Suprapubic skin (tissue), 4 donors: ENCODE measurements around the gene TAF4B. TPM values are rescaled to one million over a fixed set of nuclear protein-coding genes. Genes with fewer than 3 reads are reported as not detected.

Experiments
- DNase-seq, 2 donors: peaks; one replicate each; pipeline ENCODE4 v3.0.0-alpha.2; 2019; ENCODE audit warnings: low spot score in 2 of 2
- H3K27ac ChIP-seq: fragments of 200-600 bp; sonication (generic); one replicate; pipeline ENCODE4 v1.5.1; 2019
- H3K27me3 ChIP-seq: fragments of 200-600 bp; sonication (generic); one replicate; pipeline ENCODE4 v1.5.1; 2019
- H3K36me3 ChIP-seq: fragments of 200-600 bp; sonication (generic); one replicate; pipeline ENCODE4 v1.5.1; 2019
- H3K4me1 ChIP-seq: fragments of 200-600 bp; sonication (generic); one replicate; pipeline ENCODE4 v1.5.1; 2019
- H3K4me3 ChIP-seq: fragments of 200-600 bp; sonication (generic); one replicate; pipeline ENCODE4 v1.5.1; 2019; ENCODE audit warnings: mild to moderate bottlenecking
- H3K9me3 ChIP-seq: fragments of 200-600 bp; sonication (generic); one replicate; pipeline ENCODE4 v1.5.1; 2019
- CTCF ChIP-seq, 2 donors: fragments of 200-600 bp in 1 of 2; fragments of 450-650 bp in 1 of 2; sonication (generic) in 1 of 2; IDR thresholded peaks; one replicate each; pipeline ENCODE4 v1.5.1; 2016 to 2019; ENCODE audit warnings: antibody characterized with exemption in 2 of 2, mild to moderate bottlenecking in 1 of 2, moderate library complexity in 1 of 2
- EP300 ChIP-seq: sonication (generic); formaldehyde crosslinking; IDR thresholded peaks from one replicate; pipeline ENCODE4 v1.6.1; 2017; ENCODE audit warnings: antibody characterized with exemption
- POLR2A ChIP-seq, 2 donors: fragments of 450-650 bp; IDR thresholded peaks; one replicate each; pipeline ENCODE4 v1.6.1; 2017; ENCODE audit warnings: antibody characterized with exemption in 2 of 2, mild to moderate bottlenecking in 2 of 2, moderate library complexity in 2 of 2
- POLR2AphosphoS5 ChIP-seq, 3 donors: sonication (generic); formaldehyde crosslinking; IDR thresholded peaks; one replicate each; pipeline ENCODE4 v1.6.1; 2017; ENCODE audit warnings: antibody characterized with exemption in 3 of 3
- WGBS: methylation state at CpG from one replicate; pipeline ENCODE4 v1.1.5; 2018; 5-methylcytosine and 5-hydroxymethylcytosine counted together
- total RNA-seq, 4 donors: library from RNA; depleted of rRNA; stranded (reverse); fragments of >200 nt; gene quantifications; one replicate each; pipeline ENCODE4 v1.1.0, GENCODE V29; 2016

The TAF4B gene
- total RNA-seq, 4 donors from 2014 or later, result 21.9 to 28.4 (median 23.4) TPM

GRCh38 chr18:26320686-26321085 lies 94.4 kb downstream of the TAF4B start:
- H3K9me3 ChIP-seq, result no peaks in the 10 kb centered on the region

GRCh38 chr18:26322890-26323653 lies 96.8 kb downstream of the TAF4B start:
- Histone ChIP-seq H3K36me3 (peaks cover 7% of the 10 kb centered on the region), H3K27ac (no peak overlapping the region), H3K4me1 (no peaks in the 10 kb centered on the region), H3K9me3 (no peaks in the 10 kb centered on the region), H3K4me3 (no peak overlapping the region), H3K27me3 (no peaks in the 10 kb centered on the region)
- TF ChIP-seq CTCF (IDR thresholded peaks at IDR 0.05) (no peak), POLR2A (IDR thresholded peaks at IDR 0.05) (no peak), POLR2AphosphoS5 (IDR thresholded peaks at IDR 0.05) (no peak), EP300 (no peak)
- DNase-seq, result no peak
- 91% methylated on average over 3 of the region's 3 CpGs for WGBS

More at GRCh38 chr18:26320686-26321085, 94.4 kb downstream of the TAF4B start:
- no peak overlapping the region for H3K27ac ChIP-seq
- DNase-seq, result no peak
- TF ChIP-seq POLR2A (IDR thresholded peaks at IDR 0.05), result no peak
- TF ChIP-seq EP300, result no peak
- no peak for TF ChIP-seq POLR2AphosphoS5 (IDR thresholded peaks at IDR 0.05)
- TF ChIP-seq CTCF (IDR thresholded peaks at IDR 0.05), result no peak
- H3K4me1 ChIP-seq, result no peaks in the 10 kb centered on the region
- H3K4me3 ChIP-seq, result no peak overlapping the region
- WGBS, result 93% methylated on average over 1 of the region's 1 CpG
- peaks cover 6% of the 10 kb centered on the region for H3K36me3 ChIP-seq
- no peaks in the 10 kb centered on the region for H3K27me3 ChIP-seq

- 89% methylated on average over 2 of the region's 2 CpGs for WGBS
- DNase-seq, result no peak
- TF ChIP-seq EP300, result no peak
- TF ChIP-seq POLR2AphosphoS5 (IDR thresholded peaks at IDR 0.05), result no peak
- no peak for TF ChIP-seq POLR2A (IDR thresholded peaks at IDR 0.05)
- no peak for TF ChIP-seq CTCF (IDR thresholded peaks at IDR 0.05)
Measured at GRCh38 chr18:26325771-26326170, 99.5 kb downstream of the TAF4B start.

GRCh38 chr18:26327062-26327461 lies 100.8 kb downstream of the TAF4B start:
- DNase-seq, result no peak
- 69% methylated on average over 3 of the region's 3 CpGs for WGBS
- TF ChIP-seq POLR2A (IDR thresholded peaks at IDR 0.05), result no peak
- no peak for TF ChIP-seq EP300
- TF ChIP-seq CTCF (IDR thresholded peaks at IDR 0.05), result no peak
- no peak for TF ChIP-seq POLR2AphosphoS5 (IDR thresholded peaks at IDR 0.05)
- no peak overlapping the region for H3K4me3 ChIP-seq
- H3K4me1 ChIP-seq, result no peaks in the 10 kb centered on the region
- no peaks in the 10 kb centered on the region for H3K27me3 ChIP-seq
- no peak overlapping the region for H3K27ac ChIP-seq
- H3K36me3 ChIP-seq, result peaks cover 18% of the 10 kb centered on the region
- H3K9me3 ChIP-seq, result no peaks in the 10 kb centered on the region

More at GRCh38 chr18:26325771-26326170, 99.5 kb downstream of the TAF4B start:
- no peaks in the 10 kb centered on the region for H3K27me3 ChIP-seq
- H3K36me3 ChIP-seq, result peaks cover 20% of the 10 kb centered on the region
- no peak overlapping the region for H3K4me3 ChIP-seq
- H3K9me3 ChIP-seq, result no peaks in the 10 kb centered on the region
- H3K4me1 ChIP-seq, result no peaks in the 10 kb centered on the region
- H3K27ac ChIP-seq, result no peak overlapping the region

- WGBS, result 100% methylated on average over 1 of the region's 1 CpG
Measured at GRCh38 chr18:26332991-26333390, 106.7 kb downstream of the TAF4B start.

More at GRCh38 chr18:26332991-26333390, 106.7 kb downstream of the TAF4B start:
- no peak for TF ChIP-seq POLR2A (IDR thresholded peaks at IDR 0.05)
- TF ChIP-seq CTCF (IDR thresholded peaks at IDR 0.05), result no peak
- TF ChIP-seq EP300, result no peak
- TF ChIP-seq POLR2AphosphoS5 (IDR thresholded peaks at IDR 0.05), result no peak
- Histone ChIP-seq H3K36me3 (peaks cover 19% of the 10 kb centered on the region), H3K27ac (no peak overlapping the region), H3K27me3 (no peaks in the 10 kb centered on the region), H3K4me3 (no peak overlapping the region), H3K4me1 (peaks cover 25% of the 10 kb centered on the region), H3K9me3 (no peaks in the 10 kb centered on the region)
- no peak for DNase-seq
